HG03521 (cell line): Measurements from ENCODE around the gene MTREX.

Experiments used
- ATAC-seq: cut with Tn5 transposase; IDR thresholded peaks from one replicate; pipeline ENCODE4 v1.9.1; 2021; ENCODE audit warnings: mild to moderate bottlenecking, moderate library complexity; ENCODE audit not compliant: unreplicated experiment

MTREX gene

DNA sequence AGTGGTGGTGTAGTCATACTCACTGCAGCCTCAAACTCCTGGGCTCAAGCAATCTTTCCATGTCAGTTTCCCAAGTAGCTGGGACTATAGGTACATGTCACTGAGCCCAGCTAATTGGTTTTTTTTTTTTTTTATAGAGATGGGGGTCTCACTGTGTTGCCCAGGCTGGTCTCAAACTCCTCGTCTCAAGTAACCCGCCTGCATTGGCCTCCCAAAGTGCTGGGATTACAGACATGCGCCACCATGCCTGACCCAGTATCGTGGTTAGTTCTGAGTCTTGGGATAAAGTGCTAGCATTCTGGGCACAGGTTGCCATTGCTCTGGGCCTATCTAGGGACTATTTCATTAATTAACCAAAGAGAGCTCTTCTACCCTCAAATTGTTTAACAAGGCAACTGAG is 118.7 kb downstream of the MTREX start:
- no peak for ATAC-seq

DNA sequence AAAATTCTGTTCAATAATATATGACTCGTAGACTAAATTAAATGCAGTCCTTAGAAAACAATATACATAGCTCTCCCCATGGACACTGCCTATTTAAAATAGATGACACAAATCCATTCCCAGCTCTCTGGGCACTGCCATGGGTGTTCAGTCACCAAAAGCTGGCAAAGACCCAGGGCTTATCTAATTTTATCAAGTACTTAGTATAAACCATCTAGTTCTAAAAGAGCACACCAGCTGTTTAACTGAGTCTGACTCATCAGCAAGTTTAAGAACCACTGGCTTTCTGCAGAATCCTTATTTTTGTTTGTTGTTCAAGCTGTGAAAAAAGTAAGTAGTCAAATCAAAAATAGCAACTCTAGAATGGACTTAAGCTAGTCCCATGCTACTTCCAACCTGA is 119.4 kb downstream of the MTREX start:
- ATAC-seq = no peak

DNA sequence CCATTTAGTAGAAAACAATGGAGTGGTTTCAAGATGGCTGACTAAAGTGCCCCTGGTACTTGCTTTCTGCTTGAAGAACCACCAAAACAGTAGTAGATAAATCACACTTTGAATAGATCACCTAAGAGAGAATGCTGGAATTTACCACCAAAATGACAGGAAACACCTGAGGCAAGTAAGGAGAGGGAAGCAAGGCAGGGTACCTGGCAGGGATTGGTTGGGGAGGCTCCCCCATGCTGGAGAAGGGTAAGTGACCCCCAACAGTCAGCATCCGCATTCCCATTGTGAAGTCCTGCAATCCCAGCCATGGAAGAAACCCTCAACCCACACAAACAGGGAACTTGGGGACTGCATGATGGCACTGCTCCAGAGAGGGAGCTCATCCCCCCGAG is 121.4 kb downstream of the MTREX start:
- ATAC-seq = no peak

DNA sequence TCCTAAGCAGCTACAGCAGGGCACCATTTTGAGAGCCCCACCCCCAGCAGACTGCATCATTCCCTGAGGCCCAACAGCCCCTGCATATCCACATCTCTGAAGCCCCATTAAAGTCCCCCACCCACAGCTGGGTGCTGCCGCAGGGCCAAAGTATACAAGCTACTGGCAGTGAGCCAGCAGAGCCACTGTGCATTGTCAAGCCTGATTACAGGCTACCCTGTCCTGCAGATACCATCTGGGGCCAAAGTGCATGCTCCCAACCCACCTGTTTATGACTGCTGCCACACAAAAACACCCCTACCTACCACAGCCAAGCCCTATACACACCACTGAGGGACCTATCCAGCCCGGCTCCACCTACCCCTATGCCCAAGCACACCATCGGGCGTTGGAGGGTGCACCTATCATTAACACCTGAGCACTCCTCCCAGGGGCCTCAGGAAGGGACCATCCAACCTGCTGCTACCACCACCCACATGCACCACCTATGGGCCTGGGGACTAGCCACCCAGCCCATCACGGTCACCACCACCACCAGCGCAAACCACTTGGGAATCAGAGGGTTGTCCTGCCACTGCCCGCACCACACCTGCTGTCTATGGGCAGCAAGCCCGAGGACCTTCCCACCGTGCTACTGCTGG is 121.9 kb downstream of the MTREX start:
- no peak for ATAC-seq

DNA sequence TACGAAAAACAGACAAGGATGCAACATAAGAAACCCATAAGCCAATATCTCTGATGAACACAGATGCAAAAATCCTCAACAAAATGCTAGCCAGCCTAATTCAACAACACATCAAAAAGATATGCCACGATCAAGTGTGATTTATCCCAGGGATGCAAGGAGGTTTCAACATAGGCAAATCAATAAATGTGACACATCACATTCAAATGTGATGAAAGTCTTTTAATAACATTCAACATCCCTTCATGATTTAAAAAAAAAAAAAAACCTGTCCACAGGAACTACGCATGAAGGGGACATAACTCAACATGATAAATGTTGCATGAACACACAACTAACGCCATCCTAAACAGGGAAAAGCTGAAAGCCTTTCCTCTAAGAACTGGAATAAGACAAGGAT is 124.8 kb downstream of the MTREX start:
- no peak for ATAC-seq

DNA sequence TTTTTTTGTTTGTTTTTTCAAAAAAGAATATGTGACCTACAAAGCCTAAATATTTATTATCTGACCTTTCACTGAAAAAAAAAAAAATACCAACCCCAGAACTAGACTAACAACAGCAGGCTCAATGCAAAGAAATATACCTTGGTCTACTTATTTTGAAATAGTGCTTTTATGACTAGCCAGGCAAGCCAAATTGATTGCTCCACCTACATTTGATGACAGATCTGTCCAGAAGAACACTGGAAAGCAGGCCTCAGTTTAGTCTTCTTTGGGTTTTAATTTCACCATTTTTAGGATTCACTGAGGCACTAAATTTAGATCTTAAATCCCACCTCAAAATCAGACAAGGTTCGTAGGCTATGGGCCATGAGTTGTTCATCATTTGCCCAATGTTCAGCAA is 129.7 kb downstream of the MTREX start:
- ATAC-seq = no peak

DNA sequence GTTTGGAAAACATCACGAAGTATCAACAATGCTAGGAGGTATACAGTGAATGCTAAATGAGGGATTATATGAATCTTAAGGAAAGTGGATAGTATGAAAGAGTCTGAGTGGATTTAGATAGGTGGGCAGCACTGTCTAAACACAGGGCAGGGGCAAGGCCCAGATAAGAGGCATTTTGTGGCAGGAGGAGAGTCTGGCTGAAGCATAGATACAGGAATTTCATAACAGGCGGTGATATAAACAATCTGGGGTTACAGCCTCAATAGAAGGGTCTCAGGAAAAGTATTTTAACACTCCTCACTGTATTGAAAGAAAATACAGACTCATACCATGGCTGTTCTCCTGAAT is 130.0 kb downstream of the MTREX start:
- no peak for ATAC-seq

DNA sequence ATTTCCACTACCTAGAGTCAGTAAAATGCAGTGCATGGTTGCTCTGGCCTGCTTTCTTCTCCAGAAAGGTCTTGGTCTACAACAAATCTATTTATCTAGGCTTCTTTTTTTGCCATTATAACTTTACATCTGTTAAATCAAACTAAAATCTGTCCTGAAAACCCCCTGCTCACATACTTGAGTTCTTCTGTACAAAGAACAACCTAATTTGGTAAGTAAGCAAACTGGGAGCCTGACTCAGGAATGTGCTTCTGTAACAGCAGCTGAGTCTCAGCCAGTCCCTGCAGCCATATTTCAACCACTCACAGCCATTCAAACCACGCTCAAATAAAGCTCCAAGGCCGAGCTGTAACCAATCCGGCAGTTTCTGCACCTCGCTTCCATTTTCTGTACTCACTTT is 131.2 kb downstream of the MTREX start:
- no peak for ATAC-seq

DNA sequence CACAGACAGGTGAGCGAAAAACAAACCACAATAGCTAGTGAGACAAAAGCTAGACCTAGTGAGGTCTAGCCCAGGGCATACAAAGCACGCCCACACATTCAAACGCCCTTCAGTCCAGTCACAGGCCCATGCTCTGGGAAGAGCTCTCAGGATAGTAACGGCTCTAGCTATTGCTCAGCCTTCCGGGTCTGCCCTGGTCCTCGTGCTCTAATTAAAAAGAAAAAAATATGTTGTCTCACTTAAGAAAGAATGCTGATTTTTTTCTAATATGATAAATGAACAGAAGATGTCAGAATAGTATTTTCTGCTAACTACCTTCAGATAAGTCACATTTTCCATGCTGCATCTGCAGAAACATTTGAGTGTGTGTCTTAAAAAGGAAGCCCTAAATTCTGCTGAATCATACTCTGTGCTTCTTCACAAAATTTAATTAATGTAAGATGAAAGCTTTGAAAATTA is 132.4 kb downstream of the MTREX start:
- ATAC-seq = no peak

DNA sequence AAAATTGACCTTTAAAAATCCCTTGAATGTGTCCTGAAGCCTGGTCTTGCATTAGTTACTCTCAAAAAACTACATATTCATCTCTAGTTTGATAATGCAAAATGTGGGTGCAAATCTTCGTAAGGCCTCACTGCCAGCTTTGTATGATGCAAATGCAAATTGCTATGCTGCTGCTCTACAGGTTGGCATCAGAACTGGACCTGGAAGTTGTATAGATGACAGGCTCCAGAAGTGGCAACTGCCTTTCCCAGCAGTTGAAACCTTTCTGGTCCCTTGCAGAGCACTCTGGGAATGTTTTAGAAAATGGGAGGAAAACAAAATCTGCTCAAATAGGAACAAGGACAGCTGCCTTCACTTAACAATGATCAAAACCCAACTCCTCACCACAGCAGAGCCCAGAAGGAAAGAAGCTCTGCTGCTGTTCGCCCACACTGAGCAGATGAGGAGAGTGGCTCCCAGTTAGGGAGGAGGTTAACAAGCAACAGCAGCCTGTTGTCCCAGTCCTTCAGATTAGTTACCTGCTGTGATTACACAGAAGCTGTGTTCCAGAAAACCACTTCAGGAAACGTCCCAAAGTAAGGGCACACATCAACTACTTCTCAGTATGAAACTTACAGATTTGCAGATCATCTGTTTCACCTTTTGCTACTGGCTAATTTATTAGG is 133.4 kb downstream of the MTREX start:
- no peak for ATAC-seq

DNA sequence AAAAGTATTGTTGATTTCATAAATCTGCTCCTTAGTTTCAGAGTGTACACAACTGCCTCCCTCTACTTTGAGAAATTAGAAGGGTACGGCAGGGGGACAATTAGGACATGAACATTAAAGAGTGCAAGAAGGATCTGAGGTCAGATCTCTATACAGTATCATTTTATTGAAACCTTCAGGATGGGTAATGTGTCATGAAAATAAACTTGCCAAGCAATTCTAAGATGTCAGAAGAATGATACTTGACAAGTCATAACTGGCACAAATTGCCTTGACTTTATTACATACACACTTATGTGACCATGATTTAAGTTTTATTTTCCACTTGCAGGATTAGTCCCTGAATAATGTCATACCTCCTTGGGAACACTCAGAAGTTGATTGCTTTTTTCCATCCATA is 134.2 kb downstream of the MTREX start:
- ATAC-seq = no peak

DNA sequence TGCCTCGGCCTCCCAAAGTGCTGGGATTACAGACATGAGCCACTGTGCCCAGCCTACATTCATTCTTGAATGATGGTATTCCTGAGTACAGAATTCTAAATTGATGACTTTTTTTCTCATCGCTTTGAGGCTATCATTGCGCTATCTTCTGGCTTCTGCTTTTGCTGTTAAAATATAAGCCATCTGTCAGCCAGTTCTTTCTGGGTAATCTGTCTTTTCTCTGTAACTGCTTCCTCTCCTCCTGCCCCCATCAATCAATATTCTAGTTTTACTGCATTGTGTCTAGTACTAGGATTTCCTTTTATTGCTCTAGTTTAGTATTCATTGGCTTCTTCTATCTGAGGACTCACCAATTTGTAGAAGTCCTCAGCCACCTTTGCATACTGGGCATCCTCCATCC is 138.0 kb downstream of the MTREX start:
- no peak for ATAC-seq

DNA sequence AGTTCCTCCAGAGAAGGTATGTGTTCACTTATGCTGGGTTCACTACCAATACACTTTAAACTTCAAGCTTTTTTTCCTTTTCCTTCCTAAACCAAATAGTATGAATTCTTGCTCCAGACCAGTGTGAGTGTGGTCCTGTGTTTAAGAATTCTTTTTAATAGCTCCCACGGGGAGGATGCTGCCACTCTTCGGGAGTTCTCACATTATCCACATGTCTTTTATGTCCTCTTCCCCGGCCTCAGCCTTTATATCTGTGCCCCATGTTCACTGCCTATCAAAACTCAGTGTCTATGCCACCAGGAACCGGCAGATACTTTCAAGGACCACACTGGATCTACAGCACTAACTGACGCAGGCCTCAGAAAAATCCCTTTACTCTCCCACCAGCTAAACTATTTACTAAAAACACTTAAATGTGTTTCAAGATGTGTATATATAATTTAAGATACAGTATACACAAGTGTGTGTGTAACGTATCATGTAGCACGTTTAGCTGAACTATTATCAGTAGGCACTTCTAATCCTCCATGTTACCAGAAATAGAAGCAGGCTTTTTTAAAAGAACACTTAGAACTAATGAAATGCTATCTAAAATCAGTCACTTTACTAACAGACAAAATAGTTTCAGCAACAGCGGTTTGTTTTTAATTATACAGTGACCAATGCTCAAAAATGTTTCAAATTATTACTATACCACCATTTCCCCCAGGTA is 139.0 kb downstream of the MTREX start:
- ATAC-seq = no peak

DNA sequence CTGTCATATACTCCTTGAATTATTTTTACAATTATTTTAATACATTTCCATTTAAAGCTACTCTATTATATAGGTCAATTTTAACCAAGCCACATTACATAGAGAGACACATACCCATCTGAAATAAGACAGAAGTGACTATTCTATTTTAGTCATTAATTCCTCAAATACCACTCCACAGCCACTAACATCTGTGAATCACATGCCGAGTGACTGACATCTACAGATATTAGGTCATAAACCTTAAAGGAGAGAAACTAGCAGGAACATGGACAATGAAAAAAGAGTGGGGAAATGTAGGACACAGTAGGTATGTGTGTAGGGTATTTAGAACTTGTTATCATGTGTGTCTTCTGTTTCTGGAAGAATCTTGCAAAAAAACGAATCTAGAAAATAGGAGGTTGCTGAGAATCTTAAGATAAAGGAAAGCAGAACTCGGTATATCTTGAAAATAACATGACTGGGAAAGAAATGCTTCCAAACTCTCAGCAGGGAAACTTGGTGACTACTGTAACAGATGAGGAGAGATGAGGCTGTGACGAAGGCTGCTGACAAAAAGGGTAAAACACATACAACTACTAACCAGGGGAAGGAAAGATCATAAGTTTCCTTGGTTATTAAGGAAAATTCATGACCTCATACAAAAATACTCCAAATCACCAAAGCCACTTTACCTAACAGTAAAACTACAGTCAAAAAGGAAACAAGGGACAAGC is 142.4 kb downstream of the MTREX start:
- ATAC-seq = no peak

DNA sequence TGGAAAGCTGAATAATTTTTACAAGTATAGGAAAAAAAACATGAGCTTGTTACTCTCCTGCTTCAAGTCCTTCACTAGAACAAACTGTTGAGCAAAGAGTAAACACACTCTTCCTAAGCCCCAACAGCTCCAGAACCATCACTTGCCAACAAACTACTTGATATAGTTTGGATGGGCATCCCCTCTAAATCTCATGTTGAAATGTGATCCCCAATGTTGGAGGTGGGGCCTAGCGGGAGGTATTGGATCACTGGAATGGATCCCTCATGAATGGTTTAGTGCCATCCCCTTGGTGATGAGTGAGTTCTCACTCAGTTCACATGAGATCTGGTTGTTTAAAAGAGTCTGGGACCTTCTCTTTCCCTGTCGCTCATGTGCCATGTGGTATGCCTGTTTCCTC is 144.2 kb downstream of the MTREX start:
- ATAC-seq = no peak

DNA sequence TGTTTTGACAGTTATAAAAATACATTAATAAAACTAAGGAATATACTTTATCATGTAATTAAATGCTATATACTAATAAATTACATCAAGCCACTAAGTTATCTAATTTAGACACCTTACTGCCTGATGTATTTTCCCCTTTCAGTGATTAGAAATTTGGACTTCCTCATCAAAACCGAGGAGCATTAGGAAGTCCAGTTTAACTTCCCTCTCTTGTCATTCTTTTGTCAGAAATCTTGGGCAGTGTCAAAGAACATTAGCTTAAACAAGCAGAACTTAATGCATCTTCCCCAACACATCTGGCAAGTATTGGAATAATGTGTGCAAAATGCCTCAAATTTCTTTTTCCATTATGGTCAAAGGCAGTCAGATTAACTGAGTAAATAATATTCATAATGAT is 145.4 kb downstream of the MTREX start:
- ATAC-seq = no peak

DNA sequence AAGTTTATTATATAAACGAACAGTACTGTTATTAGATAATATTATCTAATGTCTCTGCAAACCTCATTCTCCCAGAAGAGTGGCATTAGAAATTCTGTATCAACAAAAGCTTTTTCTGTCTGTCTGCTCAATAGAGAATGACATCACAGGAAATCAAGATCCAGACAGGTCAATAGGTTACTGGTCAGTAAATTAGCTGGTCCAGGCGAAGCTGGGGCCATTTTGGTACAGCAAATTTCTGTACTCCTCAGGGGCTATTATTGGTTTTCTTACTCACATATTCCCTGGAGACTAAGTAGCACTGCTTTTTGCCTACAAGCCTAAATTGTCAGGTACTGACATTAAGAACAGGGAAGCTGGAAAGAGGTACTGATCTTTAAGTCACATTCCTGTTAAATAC is 146.5 kb downstream of the MTREX start:
- ATAC-seq = no peak

DNA sequence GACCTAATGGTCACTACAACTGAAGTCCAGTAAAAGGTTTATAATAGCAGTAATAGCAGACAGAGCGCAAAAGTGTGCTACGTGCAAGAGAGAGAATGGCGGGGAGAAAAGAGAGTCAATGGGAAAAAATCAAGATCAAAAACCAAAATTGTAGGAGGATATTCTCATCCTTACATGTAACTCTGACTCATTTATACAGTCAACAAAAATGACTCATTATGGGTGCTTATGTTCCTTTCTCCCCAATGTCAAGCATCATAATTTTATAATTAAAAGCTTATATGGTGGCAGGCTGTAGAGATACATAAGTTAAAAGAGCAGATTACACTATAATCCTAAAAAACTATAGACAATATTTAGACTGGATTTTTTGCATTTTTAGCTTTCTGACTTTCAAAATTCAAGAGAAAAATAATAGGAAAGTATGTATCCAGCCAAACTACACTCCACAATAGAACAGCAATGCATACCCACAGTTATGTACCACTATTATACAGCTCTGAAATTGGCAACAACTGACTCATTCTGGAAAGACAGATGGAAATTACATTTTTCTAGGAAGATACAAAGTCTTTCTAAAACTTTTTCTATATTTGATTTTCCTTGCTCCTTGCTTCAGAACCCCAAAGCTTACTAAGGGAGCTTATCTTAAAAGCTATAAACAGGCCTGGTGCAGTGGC is 148.6 kb downstream of the MTREX start:
- no peak for ATAC-seq

DNA sequence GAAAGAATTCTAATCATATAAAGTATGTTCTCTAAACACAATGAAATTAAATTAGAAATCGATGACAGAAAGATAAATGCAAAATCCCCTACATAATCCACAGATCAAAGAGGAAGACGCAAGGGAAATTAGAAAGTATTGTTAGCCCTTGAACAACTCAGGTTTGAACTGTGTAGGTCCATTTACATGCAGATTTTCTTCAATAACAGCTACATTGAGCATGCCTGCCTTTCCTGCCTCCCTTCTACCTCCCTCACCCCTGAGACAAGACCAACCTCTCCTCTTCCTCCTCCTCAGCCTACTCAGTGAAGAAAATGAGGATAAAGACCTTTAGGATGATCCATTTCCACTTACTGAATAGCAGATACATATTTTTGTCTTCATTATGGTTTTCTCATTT is 151.8 kb downstream of the MTREX start:
- no peak for ATAC-seq

DNA sequence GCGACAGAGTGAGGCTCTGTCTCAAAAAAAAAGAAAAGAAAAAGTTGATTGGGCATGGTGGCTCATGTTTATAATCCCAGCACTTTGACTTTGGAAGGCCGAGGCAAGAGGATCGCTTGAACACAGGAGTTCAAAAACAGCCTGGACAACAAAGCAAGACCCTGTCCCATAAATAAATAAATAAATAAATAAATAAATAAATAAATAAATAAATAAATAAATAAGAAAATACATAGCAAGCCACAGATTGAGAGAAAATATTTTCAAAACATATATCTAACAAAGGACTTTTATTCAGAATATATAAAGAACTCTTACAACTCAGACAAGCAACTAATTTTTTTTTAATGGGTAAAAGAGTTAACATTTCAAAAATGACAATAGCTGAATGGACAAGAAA is 155.8 kb downstream of the MTREX start:
- ATAC-seq = no peak

DNA sequence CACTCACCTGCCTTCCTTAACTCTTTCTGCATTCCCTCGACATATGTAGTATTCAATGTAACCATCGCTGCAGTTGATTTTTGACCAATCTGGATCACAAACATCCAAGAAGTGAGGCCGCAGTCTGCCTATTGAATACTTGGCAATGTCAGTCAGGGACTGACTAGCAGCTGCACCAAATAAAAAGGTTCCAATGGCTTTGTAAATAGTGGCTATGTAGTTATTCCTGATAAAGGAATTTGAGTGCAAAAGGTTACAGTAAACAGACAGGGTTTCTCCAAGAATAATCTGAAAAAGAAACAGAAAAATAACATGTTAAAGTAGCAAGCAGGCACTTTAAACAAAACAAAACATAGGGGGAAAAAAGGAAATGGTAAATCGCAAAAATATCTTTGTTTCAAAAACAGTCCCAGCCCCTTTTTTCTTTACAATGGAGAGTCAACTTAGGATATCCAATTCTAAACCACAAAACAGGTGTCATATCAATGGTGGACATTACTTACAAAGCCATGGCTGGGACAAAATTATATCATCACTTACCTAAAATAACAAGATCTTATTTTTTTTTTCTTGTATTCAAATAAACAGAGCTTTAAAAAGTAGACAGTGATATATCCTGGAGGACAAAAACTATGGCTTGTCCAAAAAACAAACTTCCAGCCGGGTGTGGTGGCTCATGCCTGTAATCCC is 160.2 kb downstream of the MTREX start:
- no peak for ATAC-seq
